Activated CD4-positive, alpha-beta T cell treated with anti-CD3 and anti-CD28 coated beads for 36 hours (primary cell): ENCODE results near the gene NCOA7. TPM values are rescaled to one million over a fixed set of nuclear protein-coding genes. Genes with fewer than 3 reads are reported as not detected.
A peak's percentile ranks its signal among the peaks of the same experiment; 100 is the strongest.

Experiments
- ATAC-seq: fragments of 200-7000 bp; cut with Tn5 transposase; one replicate; pipeline ENCODE4 v1.10.0; 2021; ENCODE audit warnings: mild to moderate bottlenecking, moderate library complexity
- CTCF ChIA-PET: fragments of 350-600 bp; sonication (Branson Sonifier 250); formaldehyde crosslinking; loops from one replicate; lab custom pipeline; 2021; ENCODE audit warnings: antibody characterized with exemption; lab: Charles Lee
- POLR2A ChIA-PET: fragments of 350-600 bp; sonication (Branson Sonifier 250); formaldehyde crosslinking; loops from one replicate; lab custom pipeline; 2021; ENCODE audit warnings: antibody characterized with exemption, inconsistent platforms; lab: Charles Lee
- DNase-seq: peaks from one replicate; pipeline ENCODE4 v3.0.0-alpha.2; 2020
- H3K27ac Mint-ChIP-seq: one replicate; pipeline ENCODE4 v1.8.0; 2021; ENCODE audit warnings: mixed read lengths
- H3K27me3 Mint-ChIP-seq: one replicate; pipeline ENCODE4 v1.8.0; 2021; ENCODE audit warnings: mixed read lengths
- H3K36me3 Mint-ChIP-seq: one replicate; pipeline ENCODE4 v1.8.0; 2021; ENCODE audit warnings: low read depth, mixed read lengths
- H3K4me1 Mint-ChIP-seq: one replicate; pipeline ENCODE4 v1.8.0; 2021; ENCODE audit warnings: mixed read lengths
- H3K4me3 Mint-ChIP-seq: one replicate; pipeline ENCODE4 v1.8.0; 2021; ENCODE audit warnings: mild to moderate bottlenecking, moderate library complexity, mixed read lengths
- H3K9me3 Mint-ChIP-seq: one replicate; pipeline ENCODE4 v1.8.0; 2021; ENCODE audit warnings: low read depth, mixed read lengths
- intact Hi-C, 2 experiments: fragments of 100-400 bp; cut with DNase I in 1 of 2; cut with micrococcal nuclease in 1 of 2; formaldehyde crosslinking; loops; one replicate each; pipeline versions ENCODE4 v1.14.2 to v1.15.1; 2022 to 2024; cut with DNase I, micrococcal nuclease
- total RNA-seq, 2 experiments: library from RNA; stranded (reverse); gene quantifications; one replicate each; pipeline ENCODE4 v1.2.3, GENCODE V29; 2021

NCOA7 gene
- total RNA-seq, 2 experiments from 2014 or later, result 54.3 to 67.4 TPM

DNA sequence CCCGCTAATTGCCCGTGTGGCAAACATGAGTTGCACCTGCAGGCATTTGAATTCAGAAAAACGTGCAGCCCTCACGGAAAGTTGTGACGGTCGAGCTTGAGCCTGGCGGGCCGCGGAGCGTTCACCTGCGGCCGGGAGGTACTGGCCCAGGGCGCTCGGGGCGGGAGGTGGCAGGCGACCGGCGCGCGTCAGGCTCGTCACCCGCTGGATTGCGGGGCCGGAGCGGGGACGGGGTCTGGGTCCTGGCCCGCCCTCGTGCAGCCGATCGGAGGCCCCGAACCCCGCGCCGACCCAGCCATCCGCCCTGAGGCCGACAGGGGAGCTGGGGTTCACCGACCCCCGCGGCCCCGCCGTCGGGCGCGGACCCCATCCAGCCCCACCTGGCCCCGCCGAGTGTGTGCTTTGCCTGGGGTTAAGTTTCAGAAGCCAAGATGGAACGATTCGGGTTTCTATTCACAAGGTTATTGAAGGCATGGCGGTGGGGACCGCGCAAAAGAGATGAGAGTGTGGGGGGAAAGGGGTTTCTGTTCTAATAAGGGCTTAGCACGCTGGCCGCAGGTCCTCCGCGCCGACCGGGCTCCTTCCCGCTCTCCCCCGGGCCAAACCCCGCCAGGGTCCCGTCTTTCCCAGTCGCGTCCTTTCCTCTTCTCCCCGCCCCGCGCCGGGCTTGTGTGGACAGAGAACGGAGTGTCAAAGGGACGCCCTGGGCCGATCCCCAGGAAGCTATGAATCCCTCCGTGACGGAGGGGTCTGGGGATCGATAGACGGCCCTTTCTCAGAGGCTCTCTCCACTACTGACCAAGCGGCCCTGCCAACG, 43.0 kb upstream of the NCOA7 start:
- Mint-ChIP-seq H3K27me3 (peaks cover 56% of the 10 kb centered on the region), H3K27ac (no peak overlapping the region)
- CTCF ChIA-PET, result interaction anchor here (0.8 to 1.6 kb wide), 5 partner anchors 25 to 436 kb away, joined by 3 read pairs; no protein-coding TSS in a partner anchor

GRCh38 chr6:125748406-125749172, 42.2 kb upstream of the NCOA7 start:
- ATAC-seq, result no peak
- peaks cover 35% of the 10 kb centered on the region for H3K4me1 Mint-ChIP-seq
- DNase-seq, result peak; percentile 16
- H3K36me3 Mint-ChIP-seq, result no peaks in the 10 kb centered on the region
- peaks cover 57% of the 10 kb centered on the region for H3K27me3 Mint-ChIP-seq
- no peaks in the 10 kb centered on the region for H3K9me3 Mint-ChIP-seq
- ChIA-PET POLR2A (no interaction called here), CTCF (interaction anchor here (1.0 to 1.2 kb wide), 2 partner anchors 43 to 46 kb away, joined by 3 read pairs; no protein-coding TSS in a partner anchor)
- H3K27ac Mint-ChIP-seq, result no peak overlapping the region
- peak overlapping the region; percentile 74 for H3K4me3 Mint-ChIP-seq
- intact Hi-C loops, result loop anchor here in 1 of 2 experiments (1.0 to 5.0 kb wide), 5 partner anchors 32 to 596 kb away; partner anchors contain the start of genes HDDC2, HINT3, NCOA7 and TPD52L1

More for the DNA sequence above, 43.0 kb upstream of the NCOA7 start:
- intact Hi-C loops, result loop anchor here in 1 of 2 experiments (1.0 to 5.0 kb wide), 4 partner anchors 209 to 595 kb away; partner anchors contain the start of genes CENPW, HDDC2, HINT3 and TPD52L1
- no peaks in the 10 kb centered on the region for H3K9me3 Mint-ChIP-seq
- POLR2A ChIA-PET, result interaction anchor here (1.2 kb wide), 1 partner anchor 43 kb away, joined by 3 read pairs; the partner anchor contains the start of gene NCOA7
- H3K36me3 Mint-ChIP-seq, result no peaks in the 10 kb centered on the region
- ATAC-seq (no peak), DNase-seq (peak; percentile 44)
- peaks cover 35% of the 10 kb centered on the region for H3K4me1 Mint-ChIP-seq
- H3K4me3 Mint-ChIP-seq, result peak overlapping the region; percentile 74

DNA sequence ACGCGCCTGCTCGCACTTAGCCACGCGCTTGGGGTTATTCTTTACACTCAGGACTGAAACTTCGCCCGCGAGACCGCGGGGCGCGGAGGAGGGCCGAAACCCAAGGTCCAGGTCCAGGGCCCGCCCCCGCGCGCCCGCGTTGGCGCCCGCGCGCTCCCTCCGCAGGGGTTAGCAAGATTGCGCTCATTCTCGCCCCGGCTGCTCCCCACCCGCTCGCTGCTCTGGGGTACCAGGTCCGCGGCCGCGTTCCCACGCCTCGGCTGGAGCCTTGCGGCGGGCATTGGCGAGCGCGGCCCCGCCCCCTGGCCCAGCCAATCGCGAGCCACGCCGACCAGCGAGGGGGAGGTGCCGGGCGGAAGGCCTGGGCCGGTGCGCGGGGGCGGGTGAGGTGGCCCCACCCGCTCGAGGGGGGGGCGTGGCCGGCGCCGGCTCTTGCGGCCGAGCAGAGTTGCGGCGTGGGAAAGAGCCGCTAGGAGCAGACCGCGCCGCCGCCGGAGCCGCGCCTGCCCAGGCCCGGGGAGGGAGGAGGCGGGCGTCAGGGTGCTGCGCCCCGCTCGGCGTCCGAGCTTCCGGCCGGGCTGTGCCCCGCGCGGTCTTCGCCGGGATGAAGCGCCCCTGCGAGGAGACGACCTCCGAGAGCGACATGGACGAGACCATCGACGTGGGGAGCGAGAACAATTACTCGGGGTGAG, 41.4 kb upstream of the NCOA7 start, which contains the start of gene HEY2:
Gene HEY2 (plus strand): TSS at position 460 of the 692 bp plus-strand sequence. CDS start 145 bp downstream, at position 605.
- CTCF ChIA-PET, result interaction anchor here (0.6 to 0.8 kb wide), 3 partner anchors 11 to 155 kb away, joined by 3 to 4 read pairs (median 3); no protein-coding TSS in a partner anchor
- peak; percentile 78 for ATAC-seq
- H3K27me3 Mint-ChIP-seq, result peaks cover 57% of the 10 kb centered on the region
- no peak within 1 kb of the TSS for H3K27ac Mint-ChIP-seq
- DNase-seq, result peak; percentile 91
- H3K9me3 Mint-ChIP-seq, result no peaks in the 10 kb centered on the region
- peaks cover 35% of the 10 kb centered on the region for H3K4me1 Mint-ChIP-seq
- H3K36me3 Mint-ChIP-seq, result no peaks in the 10 kb centered on the region
- POLR2A ChIA-PET, result no interaction called here
- intact Hi-C loops, result loop anchor here in 1 of 2 experiments (1.0 to 5.0 kb wide), 5 partner anchors 31 to 597 kb away; partner anchors contain the start of genes HDDC2, HINT3, NCOA7 and TPD52L1
- H3K4me3 Mint-ChIP-seq, result peak within 1 kb of the TSS; percentile 74

- H3K9me3 Mint-ChIP-seq, result no peaks in the 10 kb centered on the region
- peaks cover 55% of the 10 kb centered on the region for H3K27me3 Mint-ChIP-seq
- no peaks in the 10 kb centered on the region for H3K36me3 Mint-ChIP-seq
- no peak for ATAC-seq
- H3K4me3 Mint-ChIP-seq, result peak overlapping the region; percentile 74
- intact Hi-C loops, result loop anchor here (1.0 to 10.0 kb wide), 7 partner anchors 30 to 598 kb away; partner anchors contain the start of genes HDDC2 (in 1 of the 2), HINT3 (in 1 of the 2), NCOA7 (in 1 of the 2) and TPD52L1 (in 1 of the 2)
- no peak overlapping the region for H3K27ac Mint-ChIP-seq
- DNase-seq, result peak; percentile 24
- peaks cover 33% of the 10 kb centered on the region for H3K4me1 Mint-ChIP-seq
- ChIA-PET POLR2A (no interaction called here), CTCF (interaction anchor here (0.6 to 2.1 kb wide), 7 partner anchors 10 to 247 kb away, joined by 3 to 7 read pairs (median 3); no protein-coding TSS in a partner anchor)
These were observed 40.7 kb upstream of the NCOA7 start for GRCh38 chr6:125749865-125750691.

GRCh38 chr6:125750692-125751333, 39.9 kb upstream of the NCOA7 start:
- Mint-ChIP-seq H3K36me3 (no peaks in the 10 kb centered on the region), H3K4me1 (peaks cover 33% of the 10 kb centered on the region), H3K9me3 (no peaks in the 10 kb centered on the region), H3K27ac (no peak overlapping the region), H3K27me3 (peaks cover 53% of the 10 kb centered on the region), H3K4me3 (peak overlapping the region; percentile 74)
- POLR2A ChIA-PET, result no interaction called here
- intact Hi-C loops, result loop anchor here (5.0 to 10.0 kb wide), 2 partner anchors 236 to 239 kb away; no protein-coding TSS in a partner anchor
- no peak for ATAC-seq
- CTCF ChIA-PET, result interaction anchor here (0.8 to 4.1 kb wide), 5 partner anchors 9 to 437 kb away, joined by 3 to 66 read pairs (median 4); no protein-coding TSS in a partner anchor
- no peak for DNase-seq

DNA sequence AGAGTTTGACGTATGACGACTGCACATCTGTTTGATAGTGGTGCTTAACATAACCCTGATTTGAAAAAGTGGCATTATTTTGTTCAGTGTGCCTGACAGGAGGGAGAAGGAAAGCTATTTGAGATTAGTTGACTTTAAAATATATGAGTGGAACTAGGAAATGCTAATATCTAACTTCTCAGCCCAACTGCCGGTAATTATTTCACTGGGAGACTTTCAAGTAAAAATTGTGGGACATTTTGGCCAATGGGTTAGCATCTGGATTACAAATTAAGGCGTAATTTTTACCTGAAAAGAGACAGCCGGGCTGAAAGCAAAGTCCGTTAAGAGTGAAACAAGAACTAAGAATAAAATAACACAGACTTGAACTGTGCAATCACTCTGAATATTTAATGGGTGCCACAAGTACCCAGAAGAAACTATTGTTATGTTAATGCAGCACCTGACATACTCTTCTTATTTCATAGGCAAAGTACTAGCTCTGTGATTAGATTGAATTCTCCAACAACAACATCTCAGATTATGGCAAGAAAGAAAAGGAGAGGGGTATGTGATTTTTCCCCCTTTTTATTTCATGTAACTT, 39.3 kb upstream of the NCOA7 start:
- Mint-ChIP-seq H3K4me1 (peaks cover 29% of the 10 kb centered on the region), H3K4me3 (no peak overlapping the region), H3K27ac (no peak overlapping the region), H3K36me3 (no peaks in the 10 kb centered on the region), H3K9me3 (no peaks in the 10 kb centered on the region), H3K27me3 (peaks cover 47% of the 10 kb centered on the region)
- CTCF ChIA-PET, result interaction anchor here (0.9 to 4.1 kb wide), 8 partner anchors 8 to 447 kb away, joined by 3 to 66 read pairs (median 5); no protein-coding TSS in a partner anchor
- ATAC-seq (no peak), DNase-seq (no peak)
- POLR2A ChIA-PET, result no interaction called here
- intact Hi-C loops, result loop anchor here (5.0 to 10.0 kb wide), 2 partner anchors 237 to 239 kb away; no protein-coding TSS in a partner anchor

GRCh38 chr6:125752773-125753172, 38.0 kb upstream of the NCOA7 start:
- CTCF ChIA-PET, result interaction anchor here (0.6 to 4.9 kb wide), 15 partner anchors 8 to 448 kb away, joined by 3 to 66 read pairs (median 4); partner anchors contain the start of gene NCOA7
- Mint-ChIP-seq H3K36me3 (no peaks in the 10 kb centered on the region), H3K27me3 (peaks cover 43% of the 10 kb centered on the region), H3K27ac (no peak overlapping the region), H3K9me3 (no peaks in the 10 kb centered on the region), H3K4me3 (no peak overlapping the region), H3K4me1 (peaks cover 23% of the 10 kb centered on the region)
- ATAC-seq (no peak), DNase-seq (no peak)
- POLR2A ChIA-PET, result interaction anchor here (0.5 kb wide), 1 partner anchor 1365 kb away, joined by 6 read pairs; no protein-coding TSS in a partner anchor
- intact Hi-C loops, result loop anchor here (1.0 to 10.0 kb wide), 3 partner anchors 238 to 441 kb away; no protein-coding TSS in a partner anchor

DNA sequence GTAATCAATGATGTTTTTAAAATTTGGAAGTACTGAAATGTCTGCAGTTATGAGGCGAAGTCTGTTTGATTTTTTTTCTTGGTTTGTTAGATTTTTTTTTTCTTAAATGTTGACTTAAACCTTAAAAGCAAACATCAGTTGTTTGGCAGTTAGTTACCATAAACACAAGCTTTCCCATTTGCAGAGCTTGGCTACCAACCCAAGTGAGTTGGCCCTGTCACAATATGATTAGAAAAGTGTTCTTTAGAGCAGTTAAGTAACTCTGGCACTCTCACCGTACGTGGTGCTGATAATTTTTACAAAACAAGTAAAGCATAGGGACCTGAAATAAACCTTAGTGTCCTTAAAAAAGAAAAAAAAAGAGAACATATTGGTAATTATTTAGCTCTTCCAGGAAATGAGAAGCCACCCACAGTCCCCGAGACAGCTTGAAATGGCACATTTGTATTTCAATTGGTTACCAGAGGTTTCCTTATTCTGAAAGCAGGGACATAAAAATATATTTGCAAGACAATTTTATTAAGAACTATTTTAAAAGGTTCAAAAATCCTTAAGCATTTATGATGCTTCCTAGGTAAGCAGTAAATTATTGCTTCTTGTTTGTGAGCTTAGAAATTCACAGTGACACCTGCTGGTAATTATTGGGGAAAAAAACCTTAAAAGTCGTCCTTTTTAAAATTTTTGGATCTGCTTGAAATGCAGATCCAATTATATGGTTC, 37.4 kb upstream of the NCOA7 start:
- no peak overlapping the region for H3K27ac Mint-ChIP-seq
- H3K27me3 Mint-ChIP-seq, result peaks cover 37% of the 10 kb centered on the region
- peaks cover 17% of the 10 kb centered on the region for H3K4me1 Mint-ChIP-seq
- no peaks in the 10 kb centered on the region for H3K9me3 Mint-ChIP-seq
- ATAC-seq, result no peak
- intact Hi-C loops, result loop anchor here (1.0 to 10.0 kb wide), 3 partner anchors 239 to 442 kb away; no protein-coding TSS in a partner anchor
- POLR2A ChIA-PET, result interaction anchor here (0.5 kb wide), 1 partner anchor 1366 kb away, joined by 6 read pairs; no protein-coding TSS in a partner anchor
- H3K4me3 Mint-ChIP-seq, result no peak overlapping the region
- no peaks in the 10 kb centered on the region for H3K36me3 Mint-ChIP-seq
- CTCF ChIA-PET, result interaction anchor here (0.7 to 4.9 kb wide), 12 partner anchors 9 to 447 kb away, joined by 3 to 66 read pairs (median 4); partner anchors contain the start of gene NCOA7
- DNase-seq, result no peak
